Measurements from ENCODE around the gene AMZ1. TPM values are rescaled to one million over a fixed set of nuclear protein-coding genes. Genes with fewer than 3 reads are reported as not detected.

AMZ1 gene
- total and polyA plus RNA-seq, 7 donors = under 0.01 to 1.4 (median 0.28) TPM; not detected in 3

GRCh38 chr7:2647594-2648172 lies 40.3 kb upstream of the AMZ1 start:
- Histone ChIP-seq H3K4me1 (peaks cover 0 to 17% (median 8%) of the 10 kb centered on the region in 4 donors), H3K9me3 (no peaks in the 10 kb centered on the region), H3K36me3 (peaks cover 0 to 32% (median 23%) of the 10 kb centered on the region in 4 donors), H3K4me3 (no peak overlapping the region), H3K27ac (no peak overlapping the region), H3K27me3 (no peaks in the 10 kb centered on the region)
- intact Hi-C loops (cut with DNase I) = no loop called here
- WGBS, 2 donors = 91 to 93% methylated on average over 15 of the region's 15 CpGs
- no peak for DNase-seq
- TF ChIP-seq POLR2AphosphoS5 (IDR thresholded peaks at IDR 0.05) (no peak), CTCF (IDR thresholded peaks at IDR 0.05) (no peak), POLR2A (IDR thresholded peaks at IDR 0.05) (no peak), EP300 (IDR thresholded peaks at IDR 0.05) (no peak)

- no peaks in the 10 kb centered on the region for H3K9me3 ChIP-seq
- no peak overlapping the region for H3K4me3 ChIP-seq
- H3K4me1 ChIP-seq = peaks cover 0 to 10% (median 5%) of the 10 kb centered on the region in 4 donors
- no peaks in the 10 kb centered on the region for H3K27me3 ChIP-seq
- no peak for DNase-seq
- 88 to 89% methylated on average over 18 of the region's 18 CpGs for WGBS, 2 donors
- intact Hi-C loops (cut with DNase I) = no loop called here
- no peak for TF ChIP-seq EP300 (IDR thresholded peaks at IDR 0.05)
- no peak for TF ChIP-seq POLR2AphosphoS5 (IDR thresholded peaks at IDR 0.05)
- no peak for TF ChIP-seq CTCF (IDR thresholded peaks at IDR 0.05)
- no peak for TF ChIP-seq POLR2A (IDR thresholded peaks at IDR 0.05)
- peaks cover 0 to 32% (median 23%) of the 10 kb centered on the region in 4 donors for H3K36me3 ChIP-seq
- no peak overlapping the region for H3K27ac ChIP-seq
Observed at GRCh38 chr7:2649139-2649838, 38.7 kb upstream of the AMZ1 start.

- Histone ChIP-seq H3K9me3 (no peaks in the 10 kb centered on the region), H3K4me1 (peaks cover 0 to 5% (median 2%) of the 10 kb centered on the region in 4 donors), H3K27ac (no peak overlapping the region), H3K27me3 (no peaks in the 10 kb centered on the region), H3K36me3 (peaks cover 0 to 32% (median 23%) of the 10 kb centered on the region in 4 donors), H3K4me3 (no peak overlapping the region)
- TF ChIP-seq CTCF (IDR thresholded peaks at IDR 0.05) (no peak), EP300 (IDR thresholded peaks at IDR 0.05) (no peak), POLR2A (IDR thresholded peaks at IDR 0.05) (no peak), POLR2AphosphoS5 (IDR thresholded peaks at IDR 0.05) (no peak)
- DNase-seq = no peak
- WGBS, 2 donors = 93 to 96% methylated on average over 11 of the region's 11 CpGs
- intact Hi-C loops (cut with DNase I) = no loop called here
Observed at GRCh38 chr7:2649991-2650390, 38.0 kb upstream of the AMZ1 start.

GRCh38 chr7:2650451-2650850 lies 37.6 kb upstream of the AMZ1 start:
- Histone ChIP-seq H3K27ac (no peak overlapping the region), H3K27me3 (no peaks in the 10 kb centered on the region), H3K9me3 (no peaks in the 10 kb centered on the region), H3K36me3 (peaks cover 0 to 32% (median 23%) of the 10 kb centered on the region in 4 donors), H3K4me1 (peaks cover 0 to under 1% (median 0%) of the 10 kb centered on the region in 4 donors), H3K4me3 (no peak overlapping the region)
- 89 to 91% methylated on average over 8 of the region's 8 CpGs for WGBS, 2 donors
- TF ChIP-seq EP300 (IDR thresholded peaks at IDR 0.05) (no peak), POLR2AphosphoS5 (IDR thresholded peaks at IDR 0.05) (no peak), CTCF (IDR thresholded peaks at IDR 0.05) (no peak), POLR2A (IDR thresholded peaks at IDR 0.05) (no peak)
- intact Hi-C loops (cut with DNase I) = no loop called here
- no peak for DNase-seq

Measured in sigmoid colon (tissue), 7 donors.